K562 (cell line): ENCODE data around the gene BSX. TPM values are rescaled to one million over a fixed set of nuclear protein-coding genes. Genes with fewer than 3 reads are reported as not detected.

Experiments used
- ATAC-seq: fragments of 200-7000 bp; cut with Tn5 transposase; 3 replicates; pipeline ENCODE4 v1.9.1; 2020; ENCODE audit warnings: moderate library complexity
- BruUV-seq: library from RNA; stranded (reverse); fragments of 400-500 nt; replicated peaks from 2 replicates; lab custom pipeline; 2021; lab: Mats Ljungman, UMichigan
- CTCF ChIA-PET: fragments of 300-600 bp; formaldehyde crosslinking; extraction: SDS; loops from one replicate; lab custom pipeline; 2021; ENCODE audit warnings: low intra/inter-chr PET ratio; lab: Yijun Ruan, JAX
- POLR2A ChIA-PET: fragments of 300-600, 350-650 bp; sonication (Branson Sonifier 250); formaldehyde crosslinking; extraction: SDS; loops from one replicate; lab custom pipeline; 2021; ENCODE audit warnings: antibody characterized with exemption, inconsistent platforms; lab: Yijun Ruan, JAX
- DNase-seq, 4 experiments: peaks; one replicate each; pipeline versions ENCODE4 v3.0.0 to v3.0.0-alpha.2; 2011 to 2018; ENCODE audit warnings: low spot score in 3 of 4, mixed read lengths in 3 of 4; ENCODE audit errors: extremely low read depth in 1 of 4
- FAIRE-seq: peaks from 2 replicates; lab custom pipeline; 2011; peaks lifted over from hg19 to GRCh38; lab: Jason Lieb, UNC
- H2AFZ ChIP-seq: 2 replicates; pipeline ENCODE4 v1.6.0; 2011; ENCODE audit warnings: low read depth, low read length, control low read depth, inconsistent platforms
- H3K27ac ChIP-seq: fragments of 200-600 bp; 3 replicates; pipeline ENCODE4 v1.8.0; 2011; ENCODE audit warnings: low read depth, mild to moderate bottlenecking, control low read depth, inconsistent platforms, low read length, moderate library complexity, mixed read lengths; ENCODE audit errors: extremely low read depth
- H3K27me3 ChIP-seq, 2 experiments: fragments of 300-600 bp in 1 of 2; 2 replicates in 1 of 2; 3 replicates in 1 of 2; pipeline versions ENCODE4 v1.6.0 to v1.8.0; 2011; ENCODE audit warnings: inconsistent platforms in 2 of 2, low read length in 2 of 2, mild to moderate bottlenecking in 1 of 2, mixed read lengths in 1 of 2, moderate library complexity in 1 of 2; ENCODE audit not compliant: control insufficient read depth in 2 of 2, insufficient read depth in 2 of 2
- H3K36me3 ChIP-seq: fragments of 300-600 bp; 3 replicates; pipeline ENCODE4 v1.8.0; 2011; ENCODE audit warnings: mild to moderate bottlenecking, low read length, inconsistent platforms; ENCODE audit not compliant: control insufficient read depth, insufficient read depth
- H3K4me1 ChIP-seq, 2 experiments: fragments of 200-600 bp in 1 of 2; replicated peaks in 1 of 2; 2 replicates in 1 of 2; 3 replicates in 1 of 2; pipeline versions ENCODE4 v1.5.1 to v1.8.0; 2011; ENCODE audit warnings: inconsistent platforms in 2 of 2, low read length in 2 of 2, mild to moderate bottlenecking in 1 of 2, mixed read lengths in 1 of 2, moderate library complexity in 1 of 2; ENCODE audit not compliant: control insufficient read depth in 2 of 2, insufficient read depth in 2 of 2
- H3K4me2 ChIP-seq: 2 replicates; pipeline ENCODE4 v1.6.1; 2011; ENCODE audit warnings: low read length, control low read depth, inconsistent platforms, mixed read lengths; ENCODE audit not compliant: insufficient read depth
- H3K4me3 ChIP-seq: fragments of 200-600 bp; sonication (generic), shearing (Covaris generic); 2 replicates; pipeline ENCODE4 v1.5.1; 2016; ENCODE audit warnings: control low read depth, inconsistent platforms
- H3K79me2 ChIP-seq: fragments of 200-600 bp; 3 replicates; pipeline ENCODE4 v1.8.0; 2011; ENCODE audit warnings: low read length, inconsistent platforms; ENCODE audit not compliant: control insufficient read depth, insufficient read depth
- H3K9ac ChIP-seq, 2 experiments: 2 replicates each; pipeline versions ENCODE4 v1.6.0 to v1.6.1; 2011; ENCODE audit warnings: low read depth in 2 of 2, low read length in 2 of 2, control low read depth in 1 of 2, inconsistent platforms in 1 of 2, mild to moderate bottlenecking in 1 of 2, mixed read lengths in 1 of 2; ENCODE audit not compliant: insufficient read depth in 1 of 2
- H3K9me1 ChIP-seq: one replicate; pipeline ENCODE4 v1.6.0; 2011; ENCODE audit warnings: inconsistent platforms, mild to moderate bottlenecking, low read length, moderate library complexity; ENCODE audit not compliant: control insufficient read depth, insufficient read depth
- H3K9me3 ChIP-seq: replicated peaks from 2 replicates; pipeline ENCODE4 v1.5.1; 2011; ENCODE audit warnings: low read depth, low read length, inconsistent platforms; ENCODE audit not compliant: control insufficient read depth, insufficient read depth
- H4K20me1 ChIP-seq: replicated peaks from 2 replicates; pipeline ENCODE4 v1.6.1; 2011; ENCODE audit warnings: low read length, inconsistent platforms, mixed read lengths; ENCODE audit not compliant: control insufficient read depth, insufficient read depth
- GABPB1 ChIP-seq: sonication (generic); formaldehyde crosslinking; IDR thresholded peaks from 2 replicates; pipeline ENCODE4 v1.8.0; 2022; ENCODE audit warnings: mild to moderate bottlenecking, missing genetic modification reagents
- HNRNPH1 ChIP-seq: fragments of 200-400 bp; formaldehyde crosslinking; optimal IDR thresholded peaks from 2 replicates; pipeline ENCODE3; 2017; ENCODE audit warnings: low read depth, mild to moderate bottlenecking, low read length, moderate library complexity
- RBFOX2 ChIP-seq: fragments of 200-400 bp; formaldehyde crosslinking; IDR thresholded peaks from 2 replicates; pipeline ENCODE4 v1.6.1; 2017; ENCODE audit warnings: low read depth, mild to moderate bottlenecking, low read length, moderate library complexity
- RFX1 ChIP-seq: fragments of 450-650 bp; IDR thresholded peaks from 2 replicates; pipeline ENCODE4 v1.6.1; 2016; ENCODE audit warnings: mild to moderate bottlenecking, moderate library complexity
- ZNF212 ChIP-seq: fragments of 450-650 bp; formaldehyde crosslinking; IDR thresholded peaks from 2 replicates; pipeline ENCODE4 v1.4.0; 2020; ENCODE audit warnings: mild to moderate bottlenecking
- WGBS: fragments of 100-300 bp; shearing (Covaris generic); methylation state at CpG from one replicate; pipeline ENCODE4 v1.1.6; 2016; ENCODE audit warnings: low coverage, mixed read lengths; ENCODE audit not compliant: insufficient coverage; ENCODE audit errors: missing lambda C conversion rate; 5-methylcytosine and 5-hydroxymethylcytosine counted together
- in situ Hi-C: fragments of 300-500 bp; cut with MboI; formaldehyde crosslinking; loops from 4 replicates; pipeline ENCODE4 v1.15.0; 2018; ENCODE audit warnings: inconsistent platforms, mixed read lengths
- intact Hi-C: fragments of 100-400 bp; cut with micrococcal nuclease; formaldehyde crosslinking; loops from 2 replicates; pipeline ENCODE4 v1.14.2; 2022
- polyA plus RNA-seq, 8 experiments: library from polyadenylated mRNA; depleted of rRNA in 4 of 8; stranded (reverse) in 5 of 8; unstranded in 3 of 8; fragments of >200 nt; fragmentation: Nextera tagmentation in 2 of 8; fragmentation: Illumina TruSeq in 1 of 8; extraction: Ambion mirVana in 2 of 8; extraction: Trizol in 1 of 8; gene quantifications; 2 replicates each; pipeline versions ENCODE4 v1.2.1 to v1.2.3, GENCODE V29; 2011 to 2014; ENCODE audit warnings: inconsistent platforms in 1 of 8, missing spikeins in 1 of 8
- total RNA-seq, 7 experiments: library from RNA; depleted of rRNA in 6 of 7; stranded (reverse); fragments of >200 nt in 6 of 7; fragmentation: Illumina TruSeq in 2 of 7; extraction: Trizol in 2 of 7; gene quantifications; 2 replicates each; pipeline versions ENCODE4 v1.2.1 to v1.2.3, GENCODE V29; 2011 to 2021; ENCODE audit warnings: low replicate concordance in 1 of 7

The BSX gene
- total and polyA plus RNA-seq, 9 of the 15 experiments (the other 6 are each of a cell fraction or from before 2014, with no cell fraction given) = not detected

- no peak for TF ChIP-seq RBFOX2
These were observed 17.2 kb upstream of the BSX start (continued) for GRCh38 chr11:122998727-122999366.

- Histone ChIP-seq H4K20me1 (no peaks in the 10 kb centered on the region), H3K36me3 (no peaks in the 10 kb centered on the region), H3K9me3 (no peaks in the 10 kb centered on the region), H3K27ac (no peak overlapping the region), H3K4me3 (no peak overlapping the region), H3K4me2 (no peak overlapping the region), H3K9me1 (no peaks in the 10 kb centered on the region), H3K9ac (no peak overlapping the region), H3K4me1 (no peaks in the 10 kb centered on the region), H3K79me2 (no peaks in the 10 kb centered on the region), H3K27me3 (0 out of 5 replicates have a peak, but pooled peaks cover 0 to 6% of the 10 kb centered on the region in 2 experiments), H2AFZ (no peak overlapping the region)
- WGBS = 0% methylated on average over 3 of the region's 3 CpGs
- ATAC-seq = no peak
- in situ Hi-C loops = no loop called here
- no peak for TF ChIP-seq ZNF212
- TF ChIP-seq RBFOX2 = no peak
- no peak for TF ChIP-seq GABPB1 (CRISPR knock-in tag)
- peak; percentile 67 for TF ChIP-seq RFX1
- no peak for TF ChIP-seq HNRNPH1
- CTCF ChIA-PET = no interaction called here
- intact Hi-C loops = no loop called here
- BruUV-seq = no TSS peak
- POLR2A ChIA-PET = no interaction called here
- FAIRE-seq = no peak
- DNase-seq = no peak
These were observed 13.9 kb upstream of the BSX start for GRCh38 chr11:122995526-122995925.
